Panc1 (cell line): ENCODE measurements around the gene AP3B1. TPM values are rescaled to one million over a fixed set of nuclear protein-coding genes. Genes with fewer than 3 reads are reported as not detected.

ENCODE experiments used
- ATAC-seq: fragments of 200-7000 bp; cut with Tn5 transposase; 2 replicates; pipeline ENCODE4 v1.9.1; 2020; ENCODE audit warnings: mild to moderate bottlenecking, moderate library complexity
- BruUV-seq: library from RNA; stranded (reverse); fragments of 400-500 nt; replicated peaks from 2 replicates; lab custom pipeline; 2021; lab: Mats Ljungman, UMichigan
- CTCF ChIA-PET: fragments of 300-600 bp; sonication (Branson Sonifier 250); formaldehyde crosslinking; loops from one replicate; lab custom pipeline; 2022; ENCODE audit warnings: antibody characterized with exemption; lab: Charles Lee
- POLR2A ChIA-PET: fragments of 300-600 bp; sonication (Branson Sonifier 250); formaldehyde crosslinking; loops from one replicate; lab custom pipeline; 2022; ENCODE audit warnings: antibody characterized with exemption; lab: Charles Lee
- DNase-seq: peaks from one replicate; pipeline ENCODE4 v3.0.0-alpha.2; 2010; ENCODE audit warnings: low read depth, low spot score
- H3K27ac ChIP-seq: 2 replicates; pipeline ENCODE4 v1.5.1; 2011; ENCODE audit warnings: mild to moderate bottlenecking, low read length, inconsistent platforms
- H3K27me3 ChIP-seq: fragments of 200-500 bp; sonication (Bioruptor generic); 2 replicates; pipeline ENCODE4 v1.6.0; 2014; ENCODE audit warnings: low read length, inconsistent platforms; ENCODE audit not compliant: control insufficient read depth, insufficient read depth
- H3K36me3 ChIP-seq: fragments of 200-500 bp; sonication (Bioruptor generic); 2 replicates; pipeline ENCODE4 v1.5.1; 2014; ENCODE audit warnings: inconsistent platforms, mild to moderate bottlenecking, low read length, moderate library complexity; ENCODE audit not compliant: control insufficient read depth, insufficient read depth
- H3K4me1 ChIP-seq: 2 replicates; pipeline ENCODE4 v1.5.1; 2011; ENCODE audit warnings: inconsistent platforms, mild to moderate bottlenecking, low read length, moderate library complexity; ENCODE audit not compliant: control insufficient read depth, insufficient read depth
- H3K4me3 ChIP-seq, 2 experiments: 2 replicates each; pipeline ENCODE4 v1.5.1; 2011 to 2012; ENCODE audit warnings: low read depth in 2 of 2, low read length in 2 of 2, mild to moderate bottlenecking in 2 of 2, inconsistent platforms in 1 of 2, moderate library complexity in 1 of 2
- H3K9me3 ChIP-seq: fragments of 200-500 bp; sonication (Bioruptor generic); 2 replicates; pipeline ENCODE4 v1.5.1; 2014; ENCODE audit warnings: low read depth, mild to moderate bottlenecking, inconsistent platforms, low read length, moderate library complexity; ENCODE audit not compliant: control insufficient read depth, insufficient read depth
- CTCF ChIP-seq: fragments of 450-650 bp; IDR thresholded peaks from 2 replicates; pipeline ENCODE4 v1.5.1; 2017; ENCODE audit warnings: mild to moderate bottlenecking
- POLR2AphosphoS5 ChIP-seq: IDR thresholded peaks from 2 replicates; pipeline ENCODE4 v1.6.1; 2012; ENCODE audit warnings: mild to moderate bottlenecking, low read depth, low read length, moderate library complexity
- REST ChIP-seq, 2 experiments: IDR thresholded peaks; 2 replicates each; pipeline ENCODE4 v1.6.1; 2011 to 2012; ENCODE audit warnings: low read depth in 2 of 2, control low read depth in 1 of 2, low read length in 1 of 2, mild to moderate bottlenecking in 1 of 2, moderate library complexity in 1 of 2; ENCODE audit not compliant: insufficient read depth in 1 of 2
- SIN3A ChIP-seq: IDR thresholded peaks from 2 replicates; pipeline ENCODE4 v1.6.1; 2012; ENCODE audit warnings: low read depth, mild to moderate bottlenecking, low read length, moderate library complexity, borderline replicate concordance; ENCODE audit not compliant: insufficient read depth
- TCF7L2 ChIP-seq: IDR thresholded peaks from 2 replicates; pipeline ENCODE4 v1.6.1; 2011; ENCODE audit warnings: mild to moderate bottlenecking, low read depth, low read length, inconsistent platforms
- in situ Hi-C: cut with HindIII; loops from 2 replicates; pipeline ENCODE4 v1.10.0; 2016; ENCODE audit warnings: low sequenced_read_pairs, low pct_unique_long_range_greater_than_20kb
- intact Hi-C: fragments of 100-400 bp; cut with micrococcal nuclease; formaldehyde crosslinking; loops from one replicate; pipeline ENCODE4 v1.10.0; 2022; ENCODE audit not compliant: unreplicated experiment
- total RNA-seq: library from RNA; stranded (reverse); gene quantifications from one replicate; pipeline ENCODE4 v1.2.1, GENCODE V29; 2021; ENCODE audit not compliant: unreplicated experiment

Gene AP3B1
- total RNA-seq, 1 experiment from 2014 or later, result 55.4 TPM

- ChIA-PET POLR2A (no interaction called here), CTCF (no interaction called here)
- H3K4me1 ChIP-seq, result no peaks in the 10 kb centered on the region
- no peak overlapping the region for H3K27ac ChIP-seq
- DNase-seq (no peak), ATAC-seq (no peak)
- BruUV-seq, result no TSS peak
- H3K9me3 ChIP-seq, result no peaks in the 10 kb centered on the region
- in situ Hi-C loops (no loop called here), intact Hi-C loops (no loop called here)
- H3K27me3 ChIP-seq, result no peaks in the 10 kb centered on the region
- H3K4me3 ChIP-seq, result no peak overlapping the region
- no peaks in the 10 kb centered on the region; the same call in 1 of the 2 replicates for H3K36me3 ChIP-seq
- no peak for TF ChIP-seq POLR2AphosphoS5
- no peak for TF ChIP-seq REST (IDR thresholded peaks at IDR 0.05; ENCODE audit: insufficient read depth in 1 of 2, low read depth in 2 of 2, low read length in 1 of 2)
- TF ChIP-seq SIN3A, result no peak
- TF ChIP-seq TCF7L2, result no peak
- no peak for TF ChIP-seq CTCF
Observed at GRCh38 chr5:78003450-78003849, 291.0 kb downstream of the AP3B1 start.

- TF ChIP-seq POLR2AphosphoS5, result no peak
- TF ChIP-seq REST (IDR thresholded peaks at IDR 0.05; ENCODE audit: insufficient read depth in 1 of 2, low read depth in 2 of 2, low read length in 1 of 2), result no peak
- no peak for TF ChIP-seq TCF7L2
- no peak for TF ChIP-seq SIN3A
- TF ChIP-seq CTCF, result no peak
- Histone ChIP-seq H3K4me1 (no peaks in the 10 kb centered on the region), H3K27me3 (no peaks in the 10 kb centered on the region), H3K9me3 (no peaks in the 10 kb centered on the region), H3K4me3 (no peak overlapping the region), H3K27ac (no peak overlapping the region), H3K36me3 (no peaks in the 10 kb centered on the region; the same call in 1 of the 2 replicates)
- CTCF ChIA-PET, result no interaction called here
- POLR2A ChIA-PET, result interaction anchor here (0.6 to 0.7 kb wide), 2 partner anchors 16 to 38 kb away, joined by 3 read pairs; no protein-coding TSS in a partner anchor
- in situ Hi-C loops, result no loop called here
- no TSS peak for BruUV-seq
- no peak for DNase-seq
- ATAC-seq, result no peak
- intact Hi-C loops, result no loop called here
Observed at GRCh38 chr5:78002690-78003089, 291.8 kb downstream of the AP3B1 start.
